Measurements from ENCODE around the gene WDR12.
"Not testable (repeated sequence)": the region's sequence is repeated elsewhere in the genome, so short reads cannot be mapped to it uniquely, and the experiment has no call there.

Gene WDR12

GRCh38 chr2:202911512-202912341, at the start of gene WDR12, which contains the start of gene CARF:
TSS of gene WDR12 (minus strand) at chr2:202911673. CDS start at chr2:202911476, 197 bp downstream.
TSS of gene CARF (plus strand) at chr2:202912275. CDS start at chr2:202941903, 29,628 bp downstream.
- DNase-seq: peak; percentile 83

DNA sequence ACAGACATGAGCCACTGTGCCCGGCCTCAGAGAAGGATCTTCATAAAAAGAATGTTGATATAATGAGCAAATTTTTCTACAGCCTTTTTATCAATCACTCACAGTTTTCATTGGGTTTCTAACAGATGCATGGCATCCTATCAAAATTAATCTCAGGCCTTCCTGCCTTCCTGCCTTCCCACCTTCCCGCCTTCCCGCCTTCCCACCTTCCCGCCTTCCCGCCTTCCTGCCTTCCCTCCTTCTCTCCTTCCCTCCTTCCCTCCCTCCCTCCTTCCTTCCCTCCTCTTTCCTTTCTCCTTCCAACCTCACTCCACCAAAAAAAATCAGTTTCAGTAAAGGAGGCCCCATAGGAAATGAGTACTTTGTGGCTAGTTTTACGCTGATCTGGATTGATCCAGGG, 49.1 kb upstream of the WDR12 start:
- DNase-seq: no peak

- no peak for DNase-seq
Observed at GRCh38 chr2:202950592-202950991, 39.1 kb upstream of the WDR12 start.

- DNase-seq: not testable (repeated sequence)
Observed at GRCh38 chr2:202949333-202949732, 37.9 kb upstream of the WDR12 start.

DNA sequence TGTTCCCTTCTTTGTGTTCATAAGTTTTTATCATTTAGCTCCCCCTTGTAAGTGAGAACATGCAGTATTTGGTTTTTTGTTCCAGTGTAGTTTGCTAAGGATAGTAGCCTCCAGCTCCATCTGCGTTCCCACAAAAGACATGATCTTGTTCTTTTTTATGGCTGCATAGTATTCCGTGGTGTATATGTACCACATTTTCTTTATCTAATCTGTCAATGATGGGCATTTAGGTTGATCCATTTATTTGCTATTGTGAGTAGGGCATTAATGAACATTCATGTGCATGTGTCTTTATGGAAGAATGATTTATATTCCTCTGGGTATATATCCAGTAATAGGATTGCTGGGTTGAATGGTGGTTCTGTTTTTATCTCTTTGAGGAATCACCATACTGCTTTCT, 34.0 kb upstream of the WDR12 start:
- no peak for DNase-seq

GRCh38 chr2:202944816-202945215, 33.3 kb upstream of the WDR12 start:
- no peak for DNase-seq

DNA sequence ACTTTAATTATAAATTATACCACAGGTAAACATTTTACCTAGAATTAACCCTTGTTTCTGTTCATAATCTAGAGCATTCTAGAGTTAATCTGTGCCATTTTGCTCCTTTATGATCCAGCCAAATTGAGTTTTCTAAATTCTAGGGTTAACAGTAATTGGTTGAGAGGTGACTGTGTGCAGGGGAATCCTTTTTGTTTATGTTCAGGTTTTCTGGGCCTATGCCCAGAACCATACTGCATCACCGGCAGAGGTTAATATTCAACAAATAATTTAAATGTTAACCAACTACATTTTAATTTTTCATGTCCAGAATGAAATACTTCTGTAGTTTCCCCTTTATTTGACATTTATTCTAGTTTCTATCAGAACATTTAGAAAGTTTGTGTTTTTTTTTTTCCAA, 32.9 kb upstream of the WDR12 start:
- no peak for DNase-seq

DNA sequence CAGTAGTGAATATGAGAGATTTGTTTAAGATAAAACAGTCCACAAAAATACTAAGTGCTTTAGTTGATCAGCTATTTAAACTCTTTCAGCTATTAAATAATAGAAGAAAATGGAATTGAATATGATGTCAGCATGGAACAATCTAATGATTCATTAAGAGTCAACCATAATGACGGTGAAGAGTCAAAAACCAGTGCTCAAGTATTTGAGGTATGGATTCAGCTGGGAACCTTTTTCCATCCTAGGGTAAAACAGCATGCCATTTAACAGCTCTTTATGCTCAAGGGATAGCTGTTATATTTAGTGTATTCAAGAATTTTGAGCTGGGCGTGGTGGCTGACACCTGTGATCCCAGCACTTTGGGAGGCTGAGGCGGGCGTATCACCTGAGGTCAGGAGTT, 30.3 kb upstream of the WDR12 start:
- no peak for DNase-seq

DNA sequence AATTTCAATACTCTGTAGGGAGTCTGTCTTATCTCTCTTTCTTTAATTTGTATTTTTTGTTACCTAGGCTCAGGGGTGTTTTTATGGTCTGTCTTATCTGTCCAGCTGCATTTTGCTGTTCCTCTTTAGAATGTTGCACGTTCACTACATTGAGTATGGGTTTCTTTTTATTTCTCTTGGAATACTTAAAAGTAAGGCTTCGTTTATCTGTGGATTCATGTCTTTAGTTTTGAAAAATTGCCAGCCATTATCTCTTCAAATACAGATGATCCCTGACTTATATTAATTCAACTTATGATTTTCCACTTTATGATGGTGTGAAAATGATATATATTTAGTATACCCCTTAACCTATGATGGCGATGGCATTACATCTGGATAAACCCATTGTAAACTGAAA, 27.5 kb upstream of the WDR12 start:
- no peak for DNase-seq

GRCh38 chr2:202934456-202934855, 23.0 kb upstream of the WDR12 start:
- no peak for DNase-seq

DNA sequence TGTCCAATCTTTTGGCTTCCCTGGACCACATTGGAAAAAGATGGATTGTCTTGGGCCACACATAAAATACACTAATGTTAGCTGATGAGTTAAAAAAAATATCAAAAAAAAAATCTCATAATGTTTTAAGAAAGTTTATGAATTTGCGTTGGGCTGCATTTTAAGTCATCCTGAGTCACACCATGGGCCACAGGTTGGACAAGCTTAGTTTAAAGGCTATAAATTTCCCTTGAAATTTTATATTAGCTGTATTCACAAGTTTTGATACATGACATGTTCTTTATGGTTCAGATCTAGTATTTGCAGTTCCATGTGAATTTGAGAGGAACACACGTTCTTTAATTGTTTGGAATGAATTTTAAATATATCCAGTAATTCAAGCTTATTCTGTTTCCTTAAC, 22.5 kb upstream of the WDR12 start:
- no peak for DNase-seq

- DNase-seq: no peak
Observed at GRCh38 chr2:202933139-202933510, 21.7 kb upstream of the WDR12 start.

DNA sequence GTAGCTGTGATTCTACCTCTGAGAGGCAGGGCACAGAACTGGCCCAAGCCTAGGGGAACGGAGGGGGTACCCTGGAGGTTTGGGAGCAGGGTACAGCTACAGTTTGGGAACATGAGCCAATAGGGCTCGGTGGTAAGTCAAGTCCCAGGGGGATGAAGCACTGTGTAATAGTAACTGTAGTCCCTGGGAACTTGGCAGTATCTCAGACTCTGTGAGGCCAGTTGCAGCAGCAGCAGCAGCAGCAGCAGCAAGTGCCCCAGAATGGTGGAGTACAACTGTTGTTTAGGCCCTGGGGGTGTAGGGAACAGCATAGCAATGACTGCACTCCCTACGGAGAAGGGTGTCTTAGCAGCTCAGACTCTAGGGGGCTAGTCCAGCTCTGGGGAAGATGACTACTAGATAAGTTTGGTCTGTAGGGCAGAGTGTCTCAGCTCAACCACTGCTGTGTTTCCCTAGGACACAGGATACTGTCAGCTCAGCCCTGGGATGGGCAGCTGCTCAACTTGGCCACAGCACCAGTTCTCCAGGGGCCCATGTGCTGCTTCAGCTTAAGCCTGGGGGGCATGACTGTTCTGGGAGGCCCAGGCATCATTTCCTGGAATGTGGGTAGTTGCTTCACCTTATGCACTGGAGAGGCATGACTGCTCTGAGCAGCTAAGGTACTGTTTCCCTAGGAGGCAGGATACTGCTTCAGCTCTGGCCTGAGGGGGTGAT, 21.1 kb upstream of the WDR12 start:
- DNase-seq: no peak

- DNase-seq: no peak
Observed at GRCh38 chr2:202918860-202919259, 7.4 kb upstream of the WDR12 start.

DNA sequence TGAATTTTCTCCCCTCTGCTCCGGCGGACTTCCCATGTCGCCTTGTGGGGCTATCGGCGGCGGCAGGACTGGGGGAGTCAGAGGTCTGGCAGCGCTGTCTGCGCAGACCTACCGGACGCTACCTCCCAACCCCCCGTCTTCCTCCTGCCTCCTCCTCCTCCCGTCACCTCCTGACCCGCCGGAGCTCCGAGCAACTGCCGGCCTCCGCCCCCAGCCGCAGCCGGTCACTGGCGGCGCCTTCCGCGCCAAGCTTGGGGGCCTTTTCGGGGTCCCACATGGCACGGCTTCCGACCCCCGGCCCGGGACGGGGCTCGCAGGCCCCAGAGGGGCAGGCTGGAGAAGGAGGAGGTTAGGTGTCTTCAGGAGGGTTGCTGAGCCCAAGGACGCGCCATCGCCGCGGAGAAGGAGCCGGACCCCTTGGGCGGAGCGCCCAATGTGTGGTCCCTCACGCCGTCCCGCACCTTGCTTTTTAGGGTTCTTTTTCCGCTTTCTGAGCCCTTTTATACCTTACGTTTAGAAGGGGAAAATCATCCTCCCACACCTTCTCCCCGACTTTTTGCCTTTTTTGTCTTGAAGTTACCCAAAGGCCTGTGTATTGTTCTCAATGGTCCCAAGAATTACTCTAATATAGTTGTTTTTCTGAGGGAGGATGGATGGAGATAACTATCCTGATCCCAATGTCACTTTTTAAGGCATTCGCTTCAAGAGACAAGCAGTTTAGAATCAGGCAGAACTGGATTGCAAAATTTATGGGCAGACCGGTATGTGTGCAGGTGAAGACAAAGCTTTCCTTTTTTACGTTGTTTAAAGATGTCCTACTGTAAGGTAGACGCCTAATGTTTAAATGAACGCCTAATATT, 1.1 kb upstream of the WDR12 start:
- not testable (repeated sequence) for DNase-seq

- no peak for DNase-seq
Observed at GRCh38 chr2:202911203-202911511, 316 bp downstream of the WDR12 start.

GRCh38 chr2:202910698-202911097, 775 bp downstream of the WDR12 start:
- no peak for DNase-seq

- not testable (repeated sequence) for DNase-seq
Observed at GRCh38 chr2:202910250-202910649, 1.2 kb downstream of the WDR12 start.

DNA sequence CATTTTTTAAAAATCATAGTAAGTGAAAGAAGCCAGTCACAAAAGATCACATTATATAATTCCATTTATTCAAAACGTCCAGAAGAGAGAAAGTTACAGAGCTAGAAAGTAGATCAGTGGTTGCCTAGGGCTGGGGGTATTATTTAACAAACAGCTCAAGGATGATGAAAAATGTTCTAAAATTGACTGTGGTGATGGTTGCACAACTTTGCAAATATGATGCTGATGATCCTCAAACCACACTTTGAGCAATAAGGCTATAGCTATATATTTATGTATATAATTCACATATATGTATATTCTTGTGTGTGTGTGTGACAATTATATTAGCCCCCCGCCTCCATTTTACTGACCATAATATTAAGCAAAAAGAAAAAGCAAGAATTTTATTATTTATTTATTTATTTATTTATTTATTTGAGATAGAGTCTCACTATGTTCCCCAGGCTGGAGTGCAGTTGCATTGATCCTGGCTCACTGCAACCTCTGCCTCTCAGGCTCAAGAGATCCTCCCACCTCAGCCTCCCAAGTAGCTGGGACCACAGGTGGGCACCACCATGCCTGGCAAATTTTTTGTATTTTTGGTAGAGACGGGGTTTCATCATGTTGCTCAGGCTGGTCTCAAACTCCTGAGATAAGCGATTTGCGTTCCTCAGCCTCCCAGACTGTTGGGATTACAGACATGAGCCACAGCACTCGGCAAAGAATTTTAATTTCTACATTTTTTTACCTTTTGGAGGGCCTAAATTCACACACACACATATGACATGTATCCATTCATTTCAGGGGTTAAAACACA, 1.9 kb downstream of the WDR12 start:
- no peak for DNase-seq

GRCh38 chr2:202908186-202908585, 3.3 kb downstream of the WDR12 start:
- DNase-seq: no peak

DNA sequence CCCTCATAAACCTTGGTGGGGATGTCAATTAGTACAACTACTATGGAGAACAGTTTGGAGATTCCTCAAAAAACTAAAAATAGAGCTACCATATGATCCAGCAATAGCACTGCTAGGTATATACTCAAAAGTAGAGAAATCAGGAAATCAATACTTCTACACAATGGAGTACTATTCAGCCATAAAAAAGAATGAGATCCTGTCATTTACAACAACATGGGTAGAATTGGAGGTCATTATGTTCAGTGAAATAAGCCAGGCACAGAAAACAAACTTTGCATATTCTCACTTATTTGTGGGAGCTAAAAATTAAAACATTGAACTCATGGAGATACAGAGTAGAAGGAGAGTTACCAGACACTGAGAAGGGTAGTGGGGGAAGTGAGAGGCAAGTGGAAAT, 6.0 kb downstream of the WDR12 start:
- not testable (repeated sequence) for DNase-seq

DNA sequence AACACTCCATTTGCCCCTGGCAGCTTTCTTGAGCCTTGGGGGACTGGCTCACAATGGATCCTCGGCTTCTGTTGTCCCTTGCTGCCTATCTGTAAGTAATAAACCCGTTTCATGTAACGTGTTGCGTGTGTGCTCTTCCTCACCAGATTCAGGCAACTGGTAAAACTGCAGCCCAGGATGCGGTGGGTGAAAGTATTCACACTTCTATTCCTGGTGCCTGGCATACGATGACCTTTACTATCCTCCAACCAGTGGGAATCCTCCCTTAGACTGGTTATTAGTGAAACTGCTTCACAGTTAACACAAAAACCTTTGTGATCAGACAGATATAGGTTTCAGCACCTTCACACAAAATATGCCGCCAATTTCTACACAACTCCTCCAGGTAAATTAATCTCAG, 26.3 kb downstream of the WDR12 start:
- DNase-seq: no peak
